DOHH2 (cell line): ENCODE measurements around the gene GMPR.

Source experiments
- EZH2phosphoT487 ChIP-seq: fragments of 200-600 bp; sonication (generic); IDR thresholded peaks from 2 replicates; pipeline ENCODE4 v1.6.1; 2017; ENCODE audit warnings: borderline replicate concordance, mild to moderate bottlenecking, antibody characterized with exemption, low read length, moderate library complexity, mixed read lengths
- TF ChIP-seq, protein P1 (sequence below): fragments of 200-600 bp; sonication (generic); IDR thresholded peaks from one replicate; pipeline ENCODE4 v1.5.1; 2014; ENCODE audit warnings: antibody characterized with exemption, mild to moderate bottlenecking, low read depth, low read length; ENCODE audit not compliant: poor library complexity, severe bottlenecking

GRCh38 chr6:16284472-16284871, 46.1 kb downstream of the GMPR start:
- TF ChIP-seq, protein P1, sequence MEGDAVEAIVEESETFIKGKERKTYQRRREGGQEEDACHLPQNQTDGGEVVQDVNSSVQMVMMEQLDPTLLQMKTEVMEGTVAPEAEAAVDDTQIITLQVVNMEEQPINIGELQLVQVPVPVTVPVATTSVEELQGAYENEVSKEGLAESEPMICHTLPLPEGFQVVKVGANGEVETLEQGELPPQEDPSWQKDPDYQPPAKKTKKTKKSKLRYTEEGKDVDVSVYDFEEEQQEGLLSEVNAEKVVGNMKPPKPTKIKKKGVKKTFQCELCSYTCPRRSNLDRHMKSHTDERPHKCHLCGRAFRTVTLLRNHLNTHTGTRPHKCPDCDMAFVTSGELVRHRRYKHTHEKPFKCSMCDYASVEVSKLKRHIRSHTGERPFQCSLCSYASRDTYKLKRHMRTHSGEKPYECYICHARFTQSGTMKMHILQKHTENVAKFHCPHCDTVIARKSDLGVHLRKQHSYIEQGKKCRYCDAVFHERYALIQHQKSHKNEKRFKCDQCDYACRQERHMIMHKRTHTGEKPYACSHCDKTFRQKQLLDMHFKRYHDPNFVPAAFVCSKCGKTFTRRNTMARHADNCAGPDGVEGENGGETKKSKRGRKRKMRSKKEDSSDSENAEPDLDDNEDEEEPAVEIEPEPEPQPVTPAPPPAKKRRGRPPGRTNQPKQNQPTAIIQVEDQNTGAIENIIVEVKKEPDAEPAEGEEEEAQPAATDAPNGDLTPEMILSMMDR: no peak
- no peak for TF ChIP-seq EZH2phosphoT487
